HFFc6 (cell line): ENCODE results near the gene VSIG10. TPM values are rescaled to one million over a fixed set of nuclear protein-coding genes. Genes with fewer than 3 reads are reported as not detected.
"Not testable (repeated sequence)": the region's sequence is repeated elsewhere in the genome, so short reads cannot be mapped to it uniquely, and the experiment has no call there.

Experiments
- DNase-seq: peaks from one replicate; pipeline ENCODE4 v3.0.0-alpha.2; 2018
- H3K27ac Mint-ChIP-seq: 2 replicates; pipeline ENCODE4 v1.8.0; 2020; ENCODE audit warnings: mild to moderate bottlenecking, mixed read lengths
- H3K27me3 Mint-ChIP-seq: 2 replicates; pipeline ENCODE4 v1.8.0; 2021; ENCODE audit warnings: mild to moderate bottlenecking, moderate library complexity, mixed read lengths; ENCODE audit not compliant: insufficient read depth
- H3K36me3 Mint-ChIP-seq: 2 replicates; pipeline ENCODE4 v1.8.0; 2021; ENCODE audit warnings: low read depth, mixed read lengths
- H3K4me1 Mint-ChIP-seq: 2 replicates; pipeline ENCODE4 v1.8.0; 2020; ENCODE audit warnings: low read depth, mixed read lengths
- H3K4me3 Mint-ChIP-seq: 2 replicates; pipeline ENCODE4 v1.8.0; 2020; ENCODE audit warnings: mild to moderate bottlenecking, moderate library complexity, mixed read lengths
- H3K9me3 Mint-ChIP-seq: 2 replicates; pipeline ENCODE4 v1.8.0; 2020; ENCODE audit warnings: mild to moderate bottlenecking, mixed read lengths
- CTCF ChIP-seq: fragments of 200-600 bp; sonication (generic); IDR thresholded peaks from 2 replicates; pipeline ENCODE4 v1.5.0; 2021; ENCODE audit warnings: antibody characterized with exemption, mild to moderate bottlenecking
- total RNA-seq, 6 experiments: library from RNA; stranded (reverse); fragmentation: NEBNext Ultra II Directional; extraction: Animal tissue kit (Norgen Biotek cat#: 25700); gene quantifications; 2 replicates in 1 of 6; 3 replicates in 5 of 6; pipeline ENCODE4 v1.2.3, GENCODE V29; 2021

VSIG10 gene
- total RNA-seq, 6 experiments from 2014 or later, result 17.6 to 22.0 (median 21.1) TPM

- no peak for DNase-seq
- no peaks in the 10 kb centered on the region for H3K9me3 Mint-ChIP-seq
- H3K4me3 Mint-ChIP-seq, result no peak overlapping the region
- H3K27ac Mint-ChIP-seq, result no peak overlapping the region
- H3K36me3 Mint-ChIP-seq, result no peaks in the 10 kb centered on the region
- no peaks in the 10 kb centered on the region for H3K27me3 Mint-ChIP-seq
- TF ChIP-seq CTCF, result no peak
- peaks cover 17% of the 10 kb centered on the region for H3K4me1 Mint-ChIP-seq
Observed at GRCh38 chr12:118098911-118099671, 4.7 kb downstream of the VSIG10 start.

- no peak overlapping the region for H3K4me3 Mint-ChIP-seq
- no peak for TF ChIP-seq CTCF
- H3K27ac Mint-ChIP-seq, result no peak overlapping the region
Observed at GRCh38 chr12:118098401-118098800, 5.4 kb downstream of the VSIG10 start.

DNA sequence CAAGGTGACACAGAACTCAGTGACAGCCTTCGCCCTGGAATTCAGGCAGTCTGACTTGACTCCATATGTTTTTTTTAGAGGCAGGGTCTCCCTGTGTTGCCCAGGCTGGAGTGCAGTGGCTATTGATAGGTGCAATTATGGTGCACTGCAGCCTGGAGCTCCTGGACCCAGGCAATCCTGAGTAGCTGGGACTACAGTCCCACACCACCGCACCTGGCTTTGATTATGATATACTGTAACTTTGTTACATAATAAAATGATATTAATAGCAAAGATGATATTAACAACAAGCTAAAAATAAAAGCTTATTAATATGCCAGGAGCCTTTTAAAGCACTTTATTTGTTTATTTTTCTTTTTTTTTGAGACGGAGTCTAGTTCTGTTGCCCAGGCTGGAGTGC is 9.8 kb downstream of the VSIG10 start:
- Mint-ChIP-seq H3K27ac (no peak overlapping the region), H3K9me3 (no peaks in the 10 kb centered on the region), H3K4me1 (no peaks in the 10 kb centered on the region), H3K36me3 (peaks cover 6% of the 10 kb centered on the region; the same call in 1 of the 2 replicates), H3K4me3 (no peak overlapping the region), H3K27me3 (no peaks in the 10 kb centered on the region; the same call in 1 of the 2 replicates)
- no peak for TF ChIP-seq CTCF
- DNase-seq, result no peak

More at GRCh38 chr12:118098401-118098800, 5.4 kb downstream of the VSIG10 start:
- no peaks in the 10 kb centered on the region for H3K27me3 Mint-ChIP-seq
- no peaks in the 10 kb centered on the region for H3K9me3 Mint-ChIP-seq
- H3K4me1 Mint-ChIP-seq, result peaks cover 16% of the 10 kb centered on the region
- no peaks in the 10 kb centered on the region for H3K36me3 Mint-ChIP-seq
- no peak for DNase-seq

DNA sequence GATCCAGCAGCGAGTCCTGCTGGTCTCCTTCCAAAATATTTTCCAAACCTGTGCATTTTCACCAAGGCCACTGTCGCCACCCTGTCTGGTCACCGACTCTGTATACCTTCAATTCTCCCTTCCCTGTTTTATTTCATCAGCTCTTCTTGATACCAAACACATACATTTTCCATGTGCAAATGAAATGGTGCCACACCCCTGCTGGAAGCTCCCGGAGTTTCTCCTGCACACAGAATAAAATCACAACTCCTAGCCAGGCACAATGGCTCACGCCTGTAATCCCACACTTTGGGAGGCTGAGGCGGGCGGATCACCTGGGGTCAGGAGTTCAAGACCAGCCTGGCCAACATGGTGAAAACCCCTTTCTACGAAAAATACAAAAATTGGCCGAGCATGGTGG is 14.0 kb downstream of the VSIG10 start:
- peaks cover 6% of the 10 kb centered on the region; the same call in 1 of the 2 replicates for H3K36me3 Mint-ChIP-seq
- no peak overlapping the region for H3K4me3 Mint-ChIP-seq
- no peaks in the 10 kb centered on the region for H3K4me1 Mint-ChIP-seq
- TF ChIP-seq CTCF, result no peak
- H3K27me3 Mint-ChIP-seq, result no peaks in the 10 kb centered on the region; the same call in 1 of the 2 replicates
- no peaks in the 10 kb centered on the region for H3K9me3 Mint-ChIP-seq
- no peak overlapping the region for H3K27ac Mint-ChIP-seq
- DNase-seq, result no peak

DNA sequence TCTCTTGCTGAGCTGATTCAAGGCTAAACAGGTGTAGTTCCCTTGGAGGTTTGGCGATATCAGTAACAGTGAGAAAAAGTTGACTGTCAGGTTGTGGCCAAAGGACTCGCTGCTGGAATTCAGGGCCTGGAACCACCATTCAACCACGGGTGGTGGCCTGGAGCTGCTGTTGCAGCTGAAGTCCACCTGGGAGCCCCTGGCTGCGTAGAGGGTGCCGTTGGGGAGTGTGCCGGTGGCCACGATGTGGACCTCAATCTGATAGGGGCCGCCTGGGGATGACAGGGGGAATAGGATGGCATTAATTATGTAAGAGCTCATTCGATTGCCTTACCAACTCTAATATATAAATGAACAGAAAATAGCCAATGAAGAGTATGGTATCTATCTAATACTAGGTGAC is 21.6 kb downstream of the VSIG10 start:
- DNase-seq, result no peak
- Mint-ChIP-seq H3K27ac (no peak overlapping the region), H3K36me3 (peaks cover 30% of the 10 kb centered on the region), H3K9me3 (peaks cover 11% of the 10 kb centered on the region), H3K4me3 (no peak overlapping the region), H3K4me1 (no peaks in the 10 kb centered on the region), H3K27me3 (peaks cover under 1% of the 10 kb centered on the region; the same call in 1 of the 2 replicates)
- TF ChIP-seq CTCF, result no peak

DNA sequence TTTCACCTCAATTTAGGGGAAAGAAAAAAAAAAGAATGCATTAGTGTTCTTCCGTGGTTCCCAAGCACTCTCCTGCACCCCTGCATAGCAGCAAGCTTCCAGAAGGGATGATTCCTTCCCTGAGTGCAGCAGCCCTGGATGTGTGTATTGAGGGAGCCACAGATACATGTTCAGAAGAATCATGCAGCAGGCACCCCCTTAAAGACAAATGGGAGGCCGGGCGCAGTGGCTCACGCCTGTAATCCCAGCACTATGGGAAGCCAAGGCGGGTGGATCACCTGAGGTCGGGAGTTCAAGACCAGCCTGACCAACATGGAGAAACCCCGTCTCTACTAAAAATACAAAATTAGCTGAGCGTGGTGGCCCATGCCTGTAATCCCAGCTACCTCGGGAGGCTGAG is 22.3 kb downstream of the VSIG10 start:
- not testable (repeated sequence) for H3K4me1 Mint-ChIP-seq, DNase-seq, H3K27ac Mint-ChIP-seq, H3K4me3 Mint-ChIP-seq, H3K27me3 Mint-ChIP-seq
- H3K36me3 Mint-ChIP-seq, result peaks cover 36% of the 10 kb centered on the region
- peaks cover 11% of the 10 kb centered on the region for H3K9me3 Mint-ChIP-seq
